SKM-1 (cell line): ENCODE data around the gene JPH3.

Source experiments
- DNase-seq: peaks from one replicate; lab custom pipeline; 2025; ENCODE audit not compliant: unreplicated experiment; lab: John Stamatoyannopoulos, UW

The JPH3 gene

DNA sequence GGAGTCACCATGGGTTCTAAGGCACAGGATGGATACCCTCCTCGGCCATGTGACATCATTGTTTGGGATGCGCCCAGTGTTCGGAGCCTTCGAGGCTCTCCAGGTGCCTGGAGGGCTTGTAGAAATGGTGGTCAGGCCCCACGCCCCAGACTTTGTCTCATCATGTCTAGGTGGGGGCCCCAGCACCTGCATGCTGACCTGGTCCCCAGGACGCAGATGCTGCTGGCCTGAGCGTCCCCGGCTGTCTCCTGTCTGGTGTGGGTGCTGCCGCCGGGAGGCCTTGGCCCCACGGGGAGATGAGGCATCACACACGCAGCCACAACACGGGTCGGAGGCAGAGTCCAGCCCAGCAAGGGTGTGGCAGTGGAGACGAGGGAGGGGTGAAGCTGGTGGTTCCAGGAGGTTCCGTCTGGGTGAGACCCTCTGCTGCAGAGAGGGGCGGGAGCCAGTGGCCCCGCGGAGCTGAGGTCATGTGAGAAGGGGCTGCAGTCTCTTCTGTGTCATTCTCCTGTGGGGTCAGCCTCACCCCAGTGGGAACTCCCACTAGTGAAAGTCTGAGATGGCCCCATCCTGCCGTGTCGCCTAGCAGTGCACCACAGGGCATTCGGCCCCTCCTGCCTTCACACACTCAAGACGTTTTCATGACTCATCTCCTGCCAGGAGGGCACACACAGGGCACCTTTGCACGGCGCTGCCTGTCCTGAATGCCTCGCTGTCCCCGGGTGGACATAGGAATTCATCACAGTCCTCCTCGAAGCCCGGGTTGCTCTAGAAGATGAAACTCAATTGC is 46.6 kb downstream of the JPH3 start:
- DNase-seq = no peak

DNA sequence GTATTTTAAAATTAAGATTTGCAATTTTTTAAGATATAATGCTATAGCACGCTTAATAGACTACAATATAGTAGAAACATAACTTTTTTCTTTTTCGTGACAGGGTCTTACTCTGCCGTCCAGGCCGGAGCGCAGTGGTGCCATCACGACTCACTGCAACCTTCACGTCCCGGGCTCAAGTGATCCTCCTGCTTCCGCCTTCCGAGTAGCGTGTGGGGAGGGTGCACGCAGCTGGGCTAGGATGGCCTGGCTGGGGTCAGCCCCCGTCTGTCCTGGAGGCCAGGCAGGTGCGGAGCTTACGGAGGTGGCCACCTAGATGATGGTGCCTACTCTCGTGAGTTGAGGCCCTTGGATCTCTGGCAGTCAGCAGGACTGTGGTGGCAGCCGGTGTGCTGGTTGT is 50.1 kb downstream of the JPH3 start:
- no peak for DNase-seq

DNA sequence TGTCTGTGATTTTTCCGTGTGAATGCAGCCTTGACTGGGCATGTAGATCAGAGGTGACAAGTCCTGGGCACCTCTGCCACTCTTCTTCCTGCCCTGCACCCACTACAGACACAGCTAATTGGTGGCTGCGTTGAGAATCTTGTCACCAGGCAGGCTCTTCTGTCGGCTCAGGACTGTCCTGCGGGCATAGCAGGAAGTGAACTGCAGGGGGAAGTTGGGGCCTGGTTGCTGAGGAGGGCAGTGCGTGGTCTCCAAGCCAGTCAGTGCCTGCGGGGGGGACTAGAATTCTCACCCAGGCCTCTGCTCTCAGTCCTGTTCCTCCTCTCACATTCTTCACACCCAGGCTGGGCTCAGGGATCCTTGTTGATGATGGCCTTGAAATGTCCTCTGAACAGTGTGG is 50.5 kb downstream of the JPH3 start:
- DNase-seq = no peak

DNA sequence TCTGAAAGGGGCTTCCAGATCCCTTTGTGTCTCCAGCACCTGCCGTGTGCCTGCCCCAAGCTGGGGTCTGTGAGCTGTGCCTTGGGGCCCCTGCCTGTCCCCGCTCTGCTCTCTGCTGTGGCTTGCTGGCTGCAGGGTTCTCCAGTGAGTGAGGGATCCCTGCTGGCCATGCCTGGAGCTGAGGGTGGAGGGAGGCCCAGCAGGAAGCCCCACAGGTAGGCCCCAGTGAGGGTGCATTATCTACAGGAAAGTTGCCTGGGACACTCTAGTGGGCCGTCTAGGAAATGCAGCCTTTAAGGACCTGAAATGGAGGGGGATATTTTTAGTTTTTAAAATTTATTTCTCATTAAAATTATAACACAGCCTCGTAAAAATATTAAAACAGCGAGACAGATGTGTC is 50.9 kb downstream of the JPH3 start:
- DNase-seq = no peak

DNA sequence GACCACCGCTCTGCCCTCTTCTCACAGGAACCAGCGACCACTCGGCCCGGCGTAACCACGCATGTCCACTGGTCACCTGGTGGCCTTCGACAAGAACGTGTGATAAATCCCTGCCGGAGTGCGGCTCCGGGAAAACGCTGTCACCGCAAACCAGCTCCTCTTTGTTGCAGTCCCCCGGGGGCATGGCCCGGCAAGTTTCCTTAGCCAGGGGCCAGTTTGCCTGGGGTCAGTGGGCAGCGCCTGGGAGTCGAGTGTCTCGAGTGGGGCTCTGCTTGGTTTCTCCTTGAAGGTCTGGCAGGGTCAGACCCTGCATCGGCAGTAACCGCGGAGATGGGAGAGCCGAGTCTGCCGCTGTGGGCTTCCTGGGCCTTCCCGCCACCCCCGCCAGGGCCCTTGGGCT is 52.5 kb downstream of the JPH3 start:
- no peak for DNase-seq

DNA sequence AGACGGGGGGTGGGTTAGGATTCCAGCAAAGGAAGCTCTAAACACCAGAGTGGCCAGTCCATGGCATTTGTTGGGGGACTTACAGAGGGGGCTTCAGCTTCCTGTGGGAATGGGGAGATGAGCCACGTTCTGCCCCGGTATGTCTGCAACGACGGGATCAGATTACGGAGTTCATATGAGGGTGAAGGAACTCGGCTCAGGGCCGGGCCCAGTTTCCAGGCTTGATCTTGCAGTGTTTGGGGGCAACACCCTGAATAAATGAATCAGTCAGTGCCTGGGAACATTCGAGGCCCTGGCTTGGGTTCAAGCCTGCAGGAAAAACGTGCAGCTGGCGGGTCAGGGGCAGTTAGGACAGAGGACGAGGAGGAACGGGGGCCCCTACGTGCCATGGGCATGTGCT is 54.0 kb downstream of the JPH3 start:
- no peak for DNase-seq

DNA sequence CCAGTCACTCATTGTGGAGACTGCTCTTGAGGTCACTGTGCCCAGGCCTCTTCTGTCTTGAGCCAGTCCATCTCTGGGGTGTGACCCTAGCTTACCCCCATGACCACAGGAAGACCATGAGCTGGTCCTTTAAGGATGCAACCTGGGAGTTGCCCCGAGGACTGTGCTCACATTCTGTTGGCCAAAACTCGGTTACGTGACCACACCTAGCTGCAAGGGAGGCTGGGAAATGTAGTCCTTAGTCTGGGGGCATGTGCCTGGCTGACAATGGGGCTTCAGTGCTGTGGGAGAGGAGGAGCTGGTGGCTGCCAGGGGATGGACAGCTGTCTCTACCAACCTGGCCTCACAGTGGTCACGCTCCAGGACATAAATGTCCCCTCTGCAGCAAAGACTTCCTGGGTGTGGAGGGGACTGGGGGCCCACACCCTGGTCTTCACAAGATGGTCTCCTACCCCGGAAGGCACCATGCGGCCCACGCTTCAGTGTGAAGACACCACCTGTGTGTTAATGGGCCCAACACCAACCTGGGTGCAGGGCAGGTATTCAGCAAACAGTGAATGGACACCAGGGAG is 55.4 kb downstream of the JPH3 start:
- no peak for DNase-seq

DNA sequence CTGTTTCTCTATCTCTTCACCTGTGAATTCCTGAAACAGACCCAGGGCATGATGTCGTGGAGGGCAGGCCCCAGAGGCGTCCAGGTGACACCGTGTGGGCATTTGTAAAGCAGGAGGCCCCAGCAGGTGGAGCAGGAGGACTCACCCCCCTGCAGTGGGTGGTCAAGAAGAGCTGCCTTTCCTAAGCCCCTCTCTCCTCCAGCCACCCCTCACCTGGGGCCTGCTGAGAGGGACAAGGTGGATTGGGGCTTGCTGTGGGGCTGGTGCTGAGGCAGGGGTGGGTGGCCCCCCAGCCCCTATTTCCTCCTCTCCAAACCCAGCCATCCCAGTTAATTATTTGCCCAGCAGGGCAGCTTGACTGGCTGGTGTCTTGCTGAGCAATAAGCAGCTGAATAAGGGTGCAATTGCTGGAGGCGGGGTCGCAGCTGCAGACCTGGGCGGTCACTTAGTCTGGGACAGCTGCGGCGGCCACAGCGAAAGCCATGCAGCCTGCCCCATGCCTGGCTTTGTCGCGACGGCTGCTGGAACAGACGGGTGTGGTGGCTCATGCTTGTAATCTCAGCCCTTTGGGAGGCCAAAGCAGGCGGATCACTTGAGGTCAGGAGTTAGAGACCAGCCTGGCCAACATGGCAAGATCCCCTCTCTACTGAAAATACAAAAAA is 56.4 kb downstream of the JPH3 start:
- DNase-seq = no peak

DNA sequence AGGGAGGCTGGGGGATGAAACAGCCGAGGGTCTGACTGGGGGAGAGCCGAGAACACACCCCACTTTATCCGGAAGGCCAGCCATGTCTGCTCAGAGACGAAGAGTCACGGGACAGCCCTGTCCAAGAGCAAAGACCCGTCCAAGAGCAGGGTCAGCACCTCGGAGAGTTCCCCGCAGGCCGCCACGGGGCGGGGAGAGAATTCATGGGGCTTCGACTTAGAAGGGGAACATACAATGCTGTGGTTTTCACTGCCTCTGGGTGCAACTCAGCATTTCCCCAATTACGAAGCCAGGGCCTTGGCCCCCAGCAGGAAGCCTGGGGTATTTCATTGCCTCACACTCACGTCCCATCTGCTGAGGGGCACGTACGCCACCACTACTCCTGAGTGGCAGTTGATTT is 59.3 kb downstream of the JPH3 start:
- peak; percentile 79 for DNase-seq

DNA sequence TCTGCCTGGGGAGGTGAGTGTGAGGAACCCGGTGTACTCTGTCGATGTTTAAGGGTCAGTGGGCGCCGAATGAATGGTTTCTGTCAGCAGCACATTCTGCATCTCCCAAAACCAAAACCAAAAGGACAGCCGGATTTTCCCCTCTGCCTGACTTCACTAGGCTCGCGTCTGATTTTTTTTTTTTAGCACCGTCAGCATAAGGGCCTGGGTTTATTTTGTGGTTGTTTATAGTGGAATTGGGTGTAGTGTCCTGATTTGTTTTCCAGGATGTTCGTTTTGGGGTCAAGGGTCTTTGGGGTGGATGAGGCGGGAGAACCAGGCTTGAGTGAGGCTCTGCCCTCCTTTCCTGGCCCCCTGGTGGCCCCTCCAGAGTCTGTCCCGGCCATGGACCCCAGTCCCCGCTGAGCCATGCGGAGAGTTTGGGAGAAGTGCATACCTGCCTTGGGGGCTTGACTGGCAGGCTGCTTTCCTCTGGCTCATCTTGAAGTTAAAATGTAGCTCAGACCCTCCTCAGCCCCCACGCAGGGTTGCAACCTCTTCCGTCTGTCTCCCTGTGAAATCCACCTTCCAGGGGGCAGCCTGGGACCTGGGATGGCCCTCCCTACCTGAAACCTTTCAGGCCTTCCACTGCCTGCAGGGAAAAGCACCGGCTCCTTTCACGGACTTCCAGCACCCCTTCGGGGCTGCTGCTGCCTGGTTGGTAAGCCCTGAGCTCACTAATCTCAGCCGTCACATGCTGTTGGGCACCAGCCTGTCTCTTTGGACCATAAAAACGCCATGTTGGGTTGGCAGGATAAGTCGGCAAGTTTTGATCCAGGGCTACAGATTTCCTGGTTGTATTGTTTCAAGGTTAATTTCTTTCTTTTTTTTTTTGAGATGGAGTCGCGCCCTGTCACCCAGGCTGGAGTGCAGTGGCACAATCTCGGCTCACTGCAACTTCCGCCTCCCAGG is 60.2 kb downstream of the JPH3 start:
- no peak for DNase-seq

DNA sequence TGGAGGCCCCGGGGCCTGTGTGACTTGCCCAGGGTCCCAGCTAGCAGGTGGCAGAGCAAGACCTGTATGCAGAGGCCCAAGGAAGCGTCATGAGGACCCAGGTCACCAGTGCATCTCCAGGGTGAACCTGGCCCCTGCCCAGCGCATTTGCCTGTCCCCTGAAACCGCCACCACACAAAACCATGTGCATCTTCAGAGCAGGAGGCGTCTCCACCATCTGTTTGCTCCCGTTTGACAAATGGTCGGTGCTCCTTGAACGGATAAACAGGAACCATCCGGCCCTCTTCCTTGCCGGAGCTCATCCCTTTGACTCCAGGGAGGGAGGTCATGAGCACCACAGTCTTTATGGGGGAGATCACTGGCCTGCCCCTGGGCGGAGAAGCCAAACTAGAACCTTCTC is 62.5 kb downstream of the JPH3 start:
- no peak for DNase-seq

DNA sequence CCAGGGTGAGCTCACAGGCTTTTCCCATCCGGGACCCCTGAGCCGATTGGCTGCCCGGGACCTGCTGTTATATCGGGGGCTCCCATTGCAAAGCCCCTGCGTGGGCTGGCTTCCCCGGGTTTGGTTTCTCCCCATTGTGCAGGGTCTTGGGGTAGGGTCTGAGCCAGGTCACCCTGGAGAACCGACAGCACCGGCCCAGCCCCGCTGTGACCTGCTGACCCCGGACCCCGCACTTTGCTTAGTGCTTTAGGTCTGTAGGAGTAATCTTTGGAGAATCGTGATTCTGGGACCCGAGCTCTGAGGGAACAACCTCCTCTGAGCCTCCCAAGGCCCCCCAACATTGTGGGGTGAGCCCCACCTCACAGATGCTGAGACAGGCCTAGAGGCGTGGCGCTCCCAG is 62.9 kb downstream of the JPH3 start:
- no peak for DNase-seq

DNA sequence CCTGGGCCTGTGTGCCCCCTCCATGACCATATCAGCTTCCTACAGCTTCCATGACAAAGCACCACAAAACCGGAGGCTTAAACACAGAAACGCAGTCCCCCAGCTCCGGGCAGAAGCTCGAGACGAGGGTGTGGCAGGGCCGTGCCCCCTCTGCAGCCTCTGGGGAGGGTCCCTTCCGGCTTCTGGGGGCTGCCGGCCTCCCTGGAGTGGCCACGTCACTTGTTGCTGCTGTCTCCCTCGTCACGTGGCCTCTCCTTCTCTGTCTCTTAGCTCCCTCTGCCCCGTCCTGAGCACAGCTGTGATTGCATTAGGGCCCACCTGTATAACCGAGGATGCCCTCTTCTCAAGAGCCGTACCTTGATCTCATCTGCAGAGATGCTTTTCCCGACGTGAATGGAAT is 64.6 kb downstream of the JPH3 start:
- no peak for DNase-seq

DNA sequence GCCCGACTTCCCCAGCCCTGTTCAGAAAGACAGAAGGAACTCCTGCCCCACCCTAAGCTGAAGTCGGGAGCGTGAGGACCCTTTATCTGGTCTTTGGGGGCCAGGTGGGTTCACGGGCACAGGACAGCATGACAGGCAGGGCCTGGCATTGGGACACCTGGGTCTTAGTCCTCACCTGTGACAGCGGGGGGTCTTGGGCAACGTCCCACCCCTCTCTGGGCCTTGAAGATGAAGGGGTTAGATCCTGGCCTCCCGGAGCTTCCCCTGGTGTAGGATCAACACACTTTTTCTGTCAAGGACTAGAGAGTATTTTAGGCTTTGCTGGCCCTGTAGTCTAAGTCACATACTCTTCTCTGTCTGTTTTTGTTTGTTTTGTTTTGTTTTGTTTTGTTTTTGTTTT is 65.1 kb downstream of the JPH3 start:
- DNase-seq = no peak

DNA sequence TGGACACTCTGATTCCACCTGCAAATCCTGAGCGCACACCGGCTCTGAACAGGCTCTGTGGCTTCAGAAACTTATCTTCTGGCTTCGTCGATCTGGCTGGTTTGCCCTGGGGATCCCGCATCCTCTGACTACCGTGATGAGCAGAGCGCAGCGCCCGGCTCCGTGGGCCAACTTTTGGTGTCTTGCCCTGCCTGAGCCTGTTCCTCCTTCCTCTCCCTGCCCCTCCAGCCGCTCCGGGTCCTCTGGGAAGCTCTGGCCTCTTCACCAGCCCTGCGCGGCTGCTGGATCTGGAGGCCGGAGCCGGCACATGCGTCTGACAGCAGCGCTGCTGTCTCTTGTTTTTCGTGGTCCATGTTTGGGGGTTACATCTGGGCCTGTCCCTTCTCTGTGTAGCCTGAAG is 65.6 kb downstream of the JPH3 start:
- DNase-seq = no peak

DNA sequence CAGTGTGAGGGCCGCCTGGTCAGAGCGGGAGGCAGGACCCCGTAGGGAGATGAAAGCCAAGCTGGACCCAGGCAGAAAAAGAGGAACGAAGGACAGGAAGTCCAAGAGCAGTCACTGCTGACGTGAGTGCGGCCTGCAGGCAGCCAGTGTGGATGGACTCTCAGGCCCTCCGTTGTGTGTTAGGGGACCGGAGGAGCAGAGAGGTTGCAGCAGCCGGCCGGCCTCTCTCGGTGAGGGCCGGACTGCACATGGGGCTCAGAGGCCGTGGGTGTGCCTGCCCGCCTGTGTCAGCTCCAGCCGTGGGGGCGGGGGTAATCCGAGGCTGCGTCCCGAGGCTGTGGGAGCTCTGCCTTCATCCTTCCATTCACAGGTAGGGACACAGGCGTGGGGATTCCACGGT is 67.4 kb downstream of the JPH3 start:
- no peak for DNase-seq

DNA sequence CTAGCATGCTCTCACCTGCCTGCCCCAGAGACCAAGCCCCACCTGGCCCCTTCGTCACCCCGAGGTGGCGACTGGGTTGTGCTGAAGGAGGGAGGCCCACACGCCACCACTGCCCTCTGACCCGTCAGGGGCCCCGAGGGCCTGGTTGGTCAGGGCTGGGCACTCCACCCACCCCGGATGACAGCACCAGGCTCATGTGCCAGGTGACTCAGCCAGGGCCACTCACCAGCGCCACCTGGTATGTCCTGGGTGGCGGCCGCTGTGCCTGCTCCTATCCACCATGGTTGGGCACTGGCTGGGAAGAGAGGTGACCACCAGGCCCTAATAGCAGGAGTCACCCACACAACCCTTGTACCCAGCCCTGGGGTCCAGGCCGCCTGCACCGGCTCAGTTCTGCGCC is 68.9 kb downstream of the JPH3 start:
- DNase-seq = no peak

DNA sequence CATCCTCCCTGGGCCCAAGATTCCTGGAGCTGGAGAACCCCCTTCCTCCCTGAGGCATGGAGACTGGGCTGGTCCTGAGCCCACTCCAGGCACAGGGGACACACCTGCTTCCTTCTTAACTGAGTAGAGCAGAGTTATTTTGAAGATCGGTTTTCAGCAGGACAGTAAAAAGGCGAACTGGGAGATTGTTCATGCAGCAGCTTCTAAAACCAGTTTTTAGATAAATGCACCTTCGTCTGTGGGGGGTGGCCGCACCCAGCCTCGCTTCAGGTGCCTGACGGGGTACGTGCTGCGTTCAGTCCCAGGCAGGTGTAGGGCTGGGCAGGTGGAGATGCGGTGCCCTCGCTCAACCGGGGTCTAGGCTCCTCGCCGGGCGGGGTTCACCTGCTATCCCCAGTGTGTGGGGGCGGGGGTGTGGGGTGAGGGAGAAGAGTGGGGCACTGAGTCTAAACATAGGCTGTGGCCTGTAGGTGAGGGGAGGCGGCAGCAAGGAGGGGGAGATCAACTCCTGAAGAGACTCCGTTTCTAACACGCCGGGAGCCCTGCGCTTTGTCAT is 69.5 kb downstream of the JPH3 start:
- no peak for DNase-seq

DNA sequence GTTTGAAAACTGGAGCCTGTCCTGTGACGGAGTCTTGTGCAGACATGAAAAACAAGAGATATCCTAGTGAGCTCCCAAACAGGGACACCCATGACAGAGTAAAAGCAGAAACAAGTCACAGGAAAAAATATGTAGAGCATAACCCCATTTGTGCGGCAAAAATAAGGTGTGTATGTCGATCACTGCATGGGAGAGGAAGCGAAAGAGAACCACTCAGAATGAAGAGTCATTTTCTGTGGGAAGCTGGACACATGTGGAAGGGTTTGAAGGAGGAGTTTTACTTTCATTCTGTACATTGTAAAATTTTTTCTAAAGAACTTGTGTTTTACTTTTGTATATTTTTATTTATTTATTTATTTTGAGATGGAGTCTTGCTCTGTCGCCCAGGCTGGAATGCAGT is 72.1 kb downstream of the JPH3 start:
- DNase-seq = no peak

DNA sequence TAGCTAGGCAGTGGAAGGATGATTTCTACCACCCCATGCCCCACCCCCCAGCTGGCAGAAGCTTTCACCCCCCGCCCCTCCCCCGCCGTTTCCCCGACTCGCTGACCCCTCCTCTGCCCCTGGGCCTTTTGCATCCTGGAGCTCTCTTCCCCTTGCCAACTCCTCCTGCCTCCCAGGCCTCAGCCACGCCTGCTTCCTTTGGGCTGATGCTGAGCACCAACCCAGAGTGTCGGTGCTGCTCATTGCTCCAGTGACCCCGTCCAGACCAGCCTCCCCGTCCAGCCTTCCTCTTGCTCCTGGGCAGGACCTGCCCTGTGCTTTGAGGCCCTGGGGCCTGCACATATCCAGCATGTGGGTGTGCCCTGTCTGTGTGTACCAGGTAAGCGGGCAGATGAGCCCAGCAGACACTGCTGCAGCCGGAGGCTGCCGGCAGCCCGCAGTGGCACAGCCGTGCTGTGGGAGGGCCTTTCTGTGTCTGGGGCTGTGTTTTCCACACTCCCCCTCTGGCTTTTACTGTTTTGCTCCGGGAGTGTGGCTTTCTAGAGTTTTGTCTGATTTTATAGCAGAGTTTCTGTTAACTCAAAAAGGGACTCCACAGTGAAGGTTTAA is 72.9 kb downstream of the JPH3 start:
- no peak for DNase-seq

DNA sequence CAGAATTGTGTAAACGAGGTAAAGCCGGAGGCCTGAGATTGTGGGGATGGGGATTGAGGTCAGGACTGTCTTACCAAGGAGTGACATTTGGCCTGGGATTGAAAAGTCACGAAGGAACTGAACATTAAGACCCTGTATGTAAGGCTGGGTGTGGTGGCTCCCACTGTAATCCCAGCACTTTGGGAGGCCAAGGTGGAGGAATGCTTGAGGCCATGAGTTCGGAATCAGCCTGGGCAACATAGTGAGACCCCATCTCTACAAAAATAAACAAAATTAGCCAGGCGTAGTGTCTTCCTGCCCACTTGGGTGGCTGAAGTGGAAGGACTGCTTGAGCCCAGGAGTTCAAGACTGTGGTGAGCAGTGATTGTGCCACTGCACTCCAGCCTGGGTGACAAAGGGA is 75.5 kb downstream of the JPH3 start:
- DNase-seq = no peak
